Gastroesophageal sphincter (tissue), 4 donors: ENCODE results near the gene IFT88. TPM values are rescaled to one million over a fixed set of nuclear protein-coding genes. Genes with fewer than 3 reads are reported as not detected.
A peak's percentile ranks its signal among the peaks of the same experiment; 100 is the strongest.

Source experiments
- ATAC-seq: fragments of 150-250 bp; one replicate; pipeline ENCODE4 v1.9.1; 2016; ENCODE audit warnings: mild to moderate bottlenecking, moderate library complexity
- H3K27ac ChIP-seq, 4 donors: fragments of 200-600 bp; sonication (generic) in 3 of 4; 1 replicate in 3 of 4; 2 replicates in 1 of 4; pipeline ENCODE4 v1.5.1; 2016 to 2019
- H3K27me3 ChIP-seq: fragments of 200-600 bp; sonication (generic); one replicate; pipeline ENCODE4 v1.5.1; 2019
- H3K36me3 ChIP-seq, 2 donors: fragments of 200-600 bp; sonication (generic); one replicate each; pipeline ENCODE4 v1.5.1; 2019; ENCODE audit warnings: control low read depth in 1 of 2
- H3K4me1 ChIP-seq, 3 donors: fragments of 200-600 bp; sonication (generic); 1 replicate in 2 of 3; 2 replicates in 1 of 3; pipeline ENCODE4 v1.5.1; 2016 to 2019; ENCODE audit warnings: control low read depth in 2 of 3
- H3K4me3 ChIP-seq, 2 donors: fragments of 200-600 bp; sonication (generic); one replicate each; pipeline ENCODE4 v1.5.1; 2019; ENCODE audit warnings: mild to moderate bottlenecking in 1 of 2, moderate library complexity in 1 of 2
- H3K9me3 ChIP-seq, 3 donors: fragments of 200-600 bp; sonication (generic); one replicate each; pipeline ENCODE4 v1.5.1; 2017 to 2019; ENCODE audit warnings: control low read depth in 2 of 3
- EP300 ChIP-seq: sonication (generic); formaldehyde crosslinking; IDR thresholded peaks from one replicate; pipeline ENCODE4 v1.6.1; 2017; ENCODE audit warnings: antibody characterized with exemption, mild to moderate bottlenecking
- POLR2A ChIP-seq, 2 donors: fragments of 450-650 bp; IDR thresholded peaks; one replicate each; pipeline ENCODE4 v1.6.1; 2017; ENCODE audit warnings: antibody characterized with exemption in 2 of 2, mild to moderate bottlenecking in 2 of 2, moderate library complexity in 1 of 2
- POLR2AphosphoS5 ChIP-seq: sonication (generic); formaldehyde crosslinking; IDR thresholded peaks from one replicate; pipeline ENCODE4 v1.6.1; 2017; ENCODE audit warnings: antibody characterized with exemption
- WGBS, 2 donors: methylation state at CpG; one replicate each; pipeline ENCODE4 v1.1.5; 2018; ENCODE audit warnings: low coverage in 1 of 2; 5-methylcytosine and 5-hydroxymethylcytosine counted together
- total RNA-seq, 4 donors: library from RNA; depleted of rRNA; stranded (reverse); fragments of >200 nt; gene quantifications; one replicate each; pipeline ENCODE4 v1.1.0, GENCODE V29; 2016
- TF ChIP-seq, protein P1 (sequence below), 4 experiments: fragments of 200-600 bp in 2 of 4; fragments of 450-650 bp in 2 of 4; sonication (generic) in 1 of 4; IDR thresholded peaks; one replicate each; pipeline ENCODE4 v1.5.1; 2017 to 2019; ENCODE audit warnings: antibody characterized with exemption in 4 of 4, mild to moderate bottlenecking in 2 of 4, moderate library complexity in 2 of 4

The IFT88 gene
- total RNA-seq, 4 donors from 2014 or later = 9.1 to 21.2 (median 13.2) TPM

DNA sequence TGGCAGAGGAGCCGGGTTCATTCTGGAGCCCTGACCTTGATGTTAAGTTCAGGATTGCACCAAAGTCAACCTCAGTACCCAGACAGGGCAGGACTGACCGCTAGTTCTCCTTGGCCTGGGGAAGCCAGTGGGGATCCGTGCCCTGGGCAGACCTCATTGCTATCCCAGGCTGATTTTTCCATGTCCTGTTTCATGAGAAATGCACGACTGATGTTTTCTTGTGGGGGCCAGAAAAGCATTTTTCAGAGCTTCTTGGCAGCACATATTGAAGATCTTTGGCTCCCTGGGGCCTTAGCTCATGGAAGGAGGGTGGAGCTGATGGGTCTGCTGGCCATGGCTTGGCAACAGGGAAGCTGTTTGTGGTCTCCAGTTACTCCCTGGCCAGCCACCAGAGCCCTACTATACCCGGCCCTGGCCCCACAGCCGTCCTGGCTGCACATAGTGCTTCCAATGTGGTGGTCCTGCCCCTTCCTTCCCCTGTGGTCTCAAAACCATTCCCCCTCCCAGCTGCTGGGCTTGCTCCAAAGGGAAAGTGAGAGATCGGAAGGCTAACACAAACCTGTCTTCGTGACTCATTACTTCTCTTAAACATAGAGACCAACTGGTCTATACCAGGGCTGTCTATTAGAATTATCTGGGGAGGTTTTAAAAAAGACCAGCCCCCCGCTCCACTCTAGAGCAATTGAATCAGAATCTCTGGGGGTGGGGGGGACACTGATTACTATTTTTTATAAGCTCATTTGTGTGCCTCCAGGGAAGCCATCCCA, 147.8 kb downstream of the IFT88 start:
- Histone ChIP-seq H3K9me3 (no peaks in the 10 kb centered on the region), H3K36me3 (no peaks in the 10 kb centered on the region), H3K4me3 (peak overlapping the region in 1 of 2 donors; percentile 1), H3K4me1 (peaks cover 0 to 36% (median 15%) of the 10 kb centered on the region in 3 donors), H3K27ac (peak overlapping the region; percentile 23 to 81 (median 74)), H3K27me3 (no peaks in the 10 kb centered on the region)
- ATAC-seq = peak; percentile 78
- peak; percentile 28 for TF ChIP-seq POLR2AphosphoS5
- TF ChIP-seq, protein P1, sequence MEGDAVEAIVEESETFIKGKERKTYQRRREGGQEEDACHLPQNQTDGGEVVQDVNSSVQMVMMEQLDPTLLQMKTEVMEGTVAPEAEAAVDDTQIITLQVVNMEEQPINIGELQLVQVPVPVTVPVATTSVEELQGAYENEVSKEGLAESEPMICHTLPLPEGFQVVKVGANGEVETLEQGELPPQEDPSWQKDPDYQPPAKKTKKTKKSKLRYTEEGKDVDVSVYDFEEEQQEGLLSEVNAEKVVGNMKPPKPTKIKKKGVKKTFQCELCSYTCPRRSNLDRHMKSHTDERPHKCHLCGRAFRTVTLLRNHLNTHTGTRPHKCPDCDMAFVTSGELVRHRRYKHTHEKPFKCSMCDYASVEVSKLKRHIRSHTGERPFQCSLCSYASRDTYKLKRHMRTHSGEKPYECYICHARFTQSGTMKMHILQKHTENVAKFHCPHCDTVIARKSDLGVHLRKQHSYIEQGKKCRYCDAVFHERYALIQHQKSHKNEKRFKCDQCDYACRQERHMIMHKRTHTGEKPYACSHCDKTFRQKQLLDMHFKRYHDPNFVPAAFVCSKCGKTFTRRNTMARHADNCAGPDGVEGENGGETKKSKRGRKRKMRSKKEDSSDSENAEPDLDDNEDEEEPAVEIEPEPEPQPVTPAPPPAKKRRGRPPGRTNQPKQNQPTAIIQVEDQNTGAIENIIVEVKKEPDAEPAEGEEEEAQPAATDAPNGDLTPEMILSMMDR (IDR thresholded peaks at IDR 0.05) = no peak
- WGBS, 2 donors = 8 to 41% methylated on average over 4 to 5 of the region's 9 CpGs

DNA sequence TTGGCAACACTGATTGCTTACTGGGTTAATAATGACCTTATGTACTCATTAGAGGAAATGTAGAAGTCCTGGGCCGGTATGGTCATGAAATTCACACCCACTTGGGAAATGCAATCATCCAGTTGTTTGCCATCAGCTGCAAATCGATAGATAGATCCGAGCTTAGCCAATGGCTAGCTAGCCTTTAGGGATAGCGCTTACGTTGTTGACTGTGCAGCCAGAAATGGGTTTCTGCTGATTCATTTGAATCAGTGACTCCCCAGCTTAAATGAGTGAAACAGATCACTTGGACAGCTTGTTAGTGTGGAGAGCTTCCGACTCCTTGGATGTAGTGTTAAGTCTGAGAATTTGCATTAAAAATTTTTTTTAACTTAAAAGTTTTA, 148.4 kb downstream of the IFT88 start:
- no peak overlapping the region for H3K4me3 ChIP-seq
- no peak for TF ChIP-seq POLR2A (IDR thresholded peaks at IDR 0.05)
- TF ChIP-seq, protein P1 (IDR thresholded peaks at IDR 0.05) = no peak
- no peak for TF ChIP-seq EP300
- TF ChIP-seq POLR2AphosphoS5 = no peak
- H3K36me3 ChIP-seq = no peaks in the 10 kb centered on the region
- peak overlapping the region in 3 of 4 donors; percentile 70 to 81 (median 79) for H3K27ac ChIP-seq
- 75 to 84% methylated on average over 4 to 6 of the region's 6 CpGs for WGBS, 2 donors
- H3K4me1 ChIP-seq = peaks cover 0 to 34% (median 15%) of the 10 kb centered on the region in 3 donors
- no peaks in the 10 kb centered on the region for H3K27me3 ChIP-seq
- no peak for ATAC-seq
- H3K9me3 ChIP-seq = no peaks in the 10 kb centered on the region

DNA sequence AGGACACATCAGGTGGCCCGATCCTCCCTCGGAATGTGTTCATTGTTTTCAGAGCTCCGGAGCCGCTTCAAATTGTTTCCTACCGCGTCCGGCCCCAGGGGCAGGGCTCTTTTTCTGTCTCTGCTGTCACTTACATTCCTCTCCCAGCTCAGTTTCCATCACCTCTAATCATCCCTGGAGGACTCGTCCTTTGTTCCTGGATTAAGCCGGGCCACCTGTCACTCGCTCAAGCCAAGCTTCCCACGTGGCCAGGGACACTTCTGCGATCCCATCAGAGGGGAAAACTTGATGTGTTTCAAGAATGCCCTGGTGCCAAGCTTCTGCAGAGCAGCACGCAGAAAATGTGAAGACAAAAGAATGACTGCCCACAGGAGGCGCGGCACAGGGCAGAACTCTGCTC, 150.0 kb downstream of the IFT88 start:
- Histone ChIP-seq H3K27me3 (no peaks in the 10 kb centered on the region), H3K4me1 (peaks cover 0 to 44% (median 18%) of the 10 kb centered on the region in 3 donors), H3K9me3 (no peaks in the 10 kb centered on the region), H3K4me3 (no peak overlapping the region), H3K36me3 (no peaks in the 10 kb centered on the region), H3K27ac (no peak overlapping the region)
- ATAC-seq = no peak
- TF ChIP-seq POLR2A (IDR thresholded peaks at IDR 0.05) (no peak), POLR2AphosphoS5 (no peak), EP300 (no peak)
- TF ChIP-seq, protein P1 (IDR thresholded peaks at IDR 0.05) = no peak
- 90 to 100% methylated on average over 3 to 4 of the region's 15 CpGs for WGBS, 2 donors

DNA sequence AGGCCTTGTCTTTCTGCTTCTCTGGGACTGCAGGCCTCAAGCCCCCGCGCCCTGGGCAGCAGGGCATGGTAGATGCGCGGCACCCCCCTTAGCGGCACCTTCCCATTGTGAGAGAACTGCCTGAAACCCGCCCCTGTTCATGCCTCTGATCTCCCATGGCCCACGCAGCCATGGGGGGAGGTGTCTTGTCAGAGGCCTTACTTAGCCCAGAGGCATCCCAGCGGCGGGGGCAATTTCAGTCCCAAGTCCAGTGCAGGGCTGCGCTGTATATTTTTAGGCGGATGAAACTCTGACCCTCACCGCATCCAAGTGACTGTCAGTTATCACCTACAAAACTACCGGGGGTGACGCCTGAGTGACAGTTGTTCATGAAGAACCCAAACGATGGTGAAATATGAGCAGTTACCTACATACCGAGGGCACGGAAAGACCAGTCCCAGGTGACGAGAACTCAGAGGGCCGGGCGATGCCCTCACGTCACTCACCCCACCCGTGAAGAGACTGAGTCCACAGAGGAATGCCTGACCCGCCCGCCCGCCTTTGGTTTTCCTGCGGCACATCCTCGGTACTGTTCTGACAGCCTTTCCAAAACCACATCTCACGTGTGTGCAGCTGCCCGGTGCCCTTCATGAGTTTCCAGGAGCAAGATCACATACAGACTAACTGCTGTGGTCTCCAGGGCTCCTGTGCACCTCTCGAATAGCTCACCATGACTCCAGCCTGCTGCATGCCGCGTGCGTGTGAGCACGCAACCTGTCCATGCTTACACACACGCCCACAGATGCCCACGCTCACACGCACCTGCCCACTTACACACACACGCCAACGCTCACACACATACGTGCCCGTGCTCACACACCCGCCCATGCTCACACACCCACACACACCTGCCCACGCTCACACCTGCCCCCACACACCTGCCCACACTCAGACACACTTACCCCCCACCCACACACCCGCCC, 150.9 kb downstream of the IFT88 start:
- no peak for ATAC-seq
- H3K4me3 ChIP-seq = no peak overlapping the region
- no peaks in the 10 kb centered on the region for H3K9me3 ChIP-seq
- H3K4me1 ChIP-seq = peaks cover 0 to 41% (median 18%) of the 10 kb centered on the region in 3 donors
- H3K36me3 ChIP-seq = no peaks in the 10 kb centered on the region
- no peaks in the 10 kb centered on the region for H3K27me3 ChIP-seq
- TF ChIP-seq, protein P1 (IDR thresholded peaks at IDR 0.05) = no peak
- TF ChIP-seq POLR2A (IDR thresholded peaks at IDR 0.05) (no peak), EP300 (no peak), POLR2AphosphoS5 (no peak)
- H3K27ac ChIP-seq = no peak overlapping the region
- 91 to 95% methylated on average over 17 to 31 of the region's 44 CpGs for WGBS, 2 donors
